GM21825 (cell line): Measurements from ENCODE around the gene WBP1.
A peak's percentile ranks its signal among the peaks of the same experiment; 100 is the strongest.
"Not testable (repeated sequence)": the region's sequence is repeated elsewhere in the genome, so short reads cannot be mapped to it uniquely, and the experiment has no call there.

Experiments used
- ATAC-seq: cut with Tn5 transposase; IDR thresholded peaks from one replicate; pipeline ENCODE4 v1.9.1; 2021; ENCODE audit warnings: mild to moderate bottlenecking, moderate library complexity; ENCODE audit not compliant: unreplicated experiment

WBP1 gene

GRCh38 chr2:74458132-74458937 lies at the start of gene WBP1:
TSS of gene WBP1 (plus strand) at chr2:74458438. CDS start at chr2:74458603, 165 bp downstream.
- ATAC-seq, result peak; percentile 79

- no peak for ATAC-seq
Observed at GRCh38 chr2:74413001-74413698, 45.1 kb upstream of the WBP1 start.

GRCh38 chr2:74414441-74414840 lies 43.8 kb upstream of the WBP1 start:
- ATAC-seq, result no peak

GRCh38 chr2:74414881-74415761 lies 43.1 kb upstream of the WBP1 start:
- peak; percentile 42 for ATAC-seq

- ATAC-seq, result no peak
Observed at GRCh38 chr2:74415762-74416395, 42.4 kb upstream of the WBP1 start.

- no peak for ATAC-seq
Observed at GRCh38 chr2:74416778-74417177, 41.5 kb upstream of the WBP1 start.

GRCh38 chr2:74417197-74417596 lies 41.0 kb upstream of the WBP1 start:
- ATAC-seq, result no peak

- ATAC-seq, result no peak
Observed at GRCh38 chr2:74417763-74418162, 40.5 kb upstream of the WBP1 start.

GRCh38 chr2:74418312-74418711 lies 39.9 kb upstream of the WBP1 start:
- no peak for ATAC-seq

GRCh38 chr2:74419345-74419744 lies 38.9 kb upstream of the WBP1 start:
- ATAC-seq, result no peak

- ATAC-seq, result no peak
Observed at GRCh38 chr2:74420006-74420405, 38.2 kb upstream of the WBP1 start.

GRCh38 chr2:74420443-74421103 lies 37.7 kb upstream of the WBP1 start:
- not testable (repeated sequence) for ATAC-seq

GRCh38 chr2:74421221-74421870 lies 36.9 kb upstream of the WBP1 start, which contains the start of the genes C2orf81 and WDR54:
TSS of gene C2orf81 (minus strand) at chr2:74421619. CDS start at chr2:74421560, 59 bp downstream.
TSS of gene WDR54 (plus strand) at chr2:74421730. CDS start at chr2:74422154, 424 bp downstream.
- peak; percentile 91 for ATAC-seq

GRCh38 chr2:74423231-74424095 lies 34.8 kb upstream of the WBP1 start:
- no peak for ATAC-seq

- no peak for ATAC-seq
Observed at GRCh38 chr2:74424139-74424992, 33.9 kb upstream of the WBP1 start.

- ATAC-seq, result no peak
Observed at GRCh38 chr2:74424995-74425406, 33.2 kb upstream of the WBP1 start.

- ATAC-seq, result no peak
Observed at GRCh38 chr2:74425523-74425922, 32.7 kb upstream of the WBP1 start.
